NT2/D1 (cell line): ENCODE measurements around the gene CERS6.

Source experiments
- SUZ12 ChIP-seq: IDR thresholded peaks from 2 replicates; pipeline ENCODE4 v1.6.1; 2011; ENCODE audit not compliant: insufficient read length, insufficient read depth; ENCODE audit errors: extremely low read depth
- YY1 ChIP-seq: IDR thresholded peaks from 2 replicates; pipeline ENCODE4 v1.6.1; 2011; ENCODE audit not compliant: insufficient read length, insufficient read depth

DNA sequence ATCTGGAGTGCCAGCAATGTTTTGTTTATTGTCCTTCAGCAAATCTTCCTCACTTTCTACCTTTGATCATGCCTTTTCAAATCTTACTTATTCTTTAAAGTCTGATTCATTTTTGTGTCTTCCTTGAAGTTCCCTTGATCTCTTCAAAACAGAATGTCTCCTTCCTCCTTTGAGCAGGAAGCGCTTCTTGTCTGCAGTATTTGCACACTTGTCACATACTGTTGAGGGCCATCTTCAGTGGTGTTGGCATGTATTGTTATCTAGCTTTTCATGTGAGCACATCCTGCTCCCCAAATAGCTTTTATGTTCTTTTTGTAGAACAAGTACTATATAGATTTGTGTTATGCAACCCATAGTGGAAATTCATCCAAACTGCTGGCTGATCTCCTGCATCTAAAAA, 5.9 kb upstream of the CERS6 start:
- TF ChIP-seq YY1 (no peak), SUZ12 (no peak)
